Measurements from ENCODE around the gene MYLK.

MYLK gene

GRCh38 chr3:123781571-123782275, 102.4 kb downstream of the MYLK start:
- H3K36me3 ChIP-seq (ENCODE audit: insufficient read depth, low read length), result no peaks in the 10 kb centered on the region
- no peaks in the 10 kb centered on the region for H3F3A ChIP-seq (ENCODE audit: low read depth)
- H3K27me3 ChIP-seq (ENCODE audit: insufficient read depth, low read length, poor library complexity, severe bottlenecking), result no peaks in the 10 kb centered on the region
- H4K20me1 ChIP-seq (ENCODE audit: insufficient read depth, low read length, poor library complexity, severe bottlenecking), result no peaks in the 10 kb centered on the region
- no peak overlapping the region for H3K4me3 ChIP-seq (ENCODE audit: low read length, poor library complexity, severe bottlenecking)
- no peaks in the 10 kb centered on the region for H3K79me2 ChIP-seq (ENCODE audit: insufficient read depth, low read length)
- H3K4me2 ChIP-seq (ENCODE audit: low read depth, low read length, poor library complexity, severe bottlenecking), result no peak overlapping the region
- H3K9ac ChIP-seq (ENCODE audit: low read depth, low read length, poor library complexity, severe bottlenecking), result no peak overlapping the region
- H3K9me3 ChIP-seq (ENCODE audit: insufficient read depth, low read depth, low read length), result no peaks in the 10 kb centered on the region
- H2AFZ ChIP-seq (ENCODE audit: low read length), result no peak overlapping the region
- H3K9me2 ChIP-seq (replicated peaks; ENCODE audit: low read depth, low read length), result no peaks in the 10 kb centered on the region
- no peak for TF ChIP-seq EZH2phosphoT487 (IDR thresholded peaks at IDR 0.05; ENCODE audit: borderline replicate concordance)
- no peak for TF ChIP-seq CTCF (conservative IDR thresholded peaks at IDR 0.05; ENCODE audit: low read length)
- no peaks in the 10 kb centered on the region for H3K4me1 ChIP-seq (ENCODE audit: insufficient read depth, low read length, poor library complexity, severe bottlenecking)

GRCh38 chr3:123781138-123781537, 103.0 kb downstream of the MYLK start:
- H3K4me3 ChIP-seq (ENCODE audit: low read length, poor library complexity, severe bottlenecking), result no peak overlapping the region
- TF ChIP-seq EZH2phosphoT487 (IDR thresholded peaks at IDR 0.05; ENCODE audit: borderline replicate concordance) (no peak), CTCF (conservative IDR thresholded peaks at IDR 0.05; ENCODE audit: low read length) (peak; percentile 31)
- H4K20me1 ChIP-seq (ENCODE audit: insufficient read depth, low read length, poor library complexity, severe bottlenecking), result no peaks in the 10 kb centered on the region
- H3K9me3 ChIP-seq (ENCODE audit: insufficient read depth, low read depth, low read length), result no peaks in the 10 kb centered on the region
- no peaks in the 10 kb centered on the region for H3K36me3 ChIP-seq (ENCODE audit: insufficient read depth, low read length)
- H3K9ac ChIP-seq (ENCODE audit: low read depth, low read length, poor library complexity, severe bottlenecking), result no peak overlapping the region
- H3K27me3 ChIP-seq (ENCODE audit: insufficient read depth, low read length, poor library complexity, severe bottlenecking), result no peaks in the 10 kb centered on the region
- no peak overlapping the region for H2AFZ ChIP-seq (ENCODE audit: low read length)
- H3K4me2 ChIP-seq (ENCODE audit: low read depth, low read length, poor library complexity, severe bottlenecking), result no peak overlapping the region
- H3K4me1 ChIP-seq (ENCODE audit: insufficient read depth, low read length, poor library complexity, severe bottlenecking), result no peaks in the 10 kb centered on the region
- H3K79me2 ChIP-seq (ENCODE audit: insufficient read depth, low read length), result no peaks in the 10 kb centered on the region
- no peaks in the 10 kb centered on the region for H3K9me2 ChIP-seq (replicated peaks; ENCODE audit: low read depth, low read length)
- no peaks in the 10 kb centered on the region for H3F3A ChIP-seq (ENCODE audit: low read depth)

- H3K4me1 ChIP-seq (ENCODE audit: insufficient read depth, low read length, poor library complexity, severe bottlenecking), result no peaks in the 10 kb centered on the region
- no peaks in the 10 kb centered on the region for H3K9me3 ChIP-seq (ENCODE audit: insufficient read depth, low read depth, low read length)
- no peak overlapping the region for H2AFZ ChIP-seq (ENCODE audit: low read length)
- no peak overlapping the region for H3K4me2 ChIP-seq (ENCODE audit: low read depth, low read length, poor library complexity, severe bottlenecking)
- H3K79me2 ChIP-seq (ENCODE audit: insufficient read depth, low read length), result no peaks in the 10 kb centered on the region
- H3K27me3 ChIP-seq (ENCODE audit: insufficient read depth, low read length, poor library complexity, severe bottlenecking), result no peaks in the 10 kb centered on the region
- H3F3A ChIP-seq (ENCODE audit: low read depth), result no peaks in the 10 kb centered on the region
- H3K4me3 ChIP-seq (ENCODE audit: low read length, poor library complexity, severe bottlenecking), result no peak overlapping the region
- no peaks in the 10 kb centered on the region for H4K20me1 ChIP-seq (ENCODE audit: insufficient read depth, low read length, poor library complexity, severe bottlenecking)
- TF ChIP-seq CTCF (conservative IDR thresholded peaks at IDR 0.05; ENCODE audit: low read length) (no peak), EZH2phosphoT487 (IDR thresholded peaks at IDR 0.05; ENCODE audit: borderline replicate concordance) (no peak)
- H3K9me2 ChIP-seq (replicated peaks; ENCODE audit: low read depth, low read length), result no peaks in the 10 kb centered on the region
- H3K9ac ChIP-seq (ENCODE audit: low read depth, low read length, poor library complexity, severe bottlenecking), result no peak overlapping the region
- H3K36me3 ChIP-seq (ENCODE audit: insufficient read depth, low read length), result no peaks in the 10 kb centered on the region
Measured at GRCh38 chr3:123780656-123781055, 103.5 kb downstream of the MYLK start.

Data from Loucy (cell line).